ENCODE data around the gene EFNA4. TPM values are rescaled to one million over a fixed set of nuclear protein-coding genes. Genes with fewer than 3 reads are reported as not detected.

EFNA4 gene, protein sequence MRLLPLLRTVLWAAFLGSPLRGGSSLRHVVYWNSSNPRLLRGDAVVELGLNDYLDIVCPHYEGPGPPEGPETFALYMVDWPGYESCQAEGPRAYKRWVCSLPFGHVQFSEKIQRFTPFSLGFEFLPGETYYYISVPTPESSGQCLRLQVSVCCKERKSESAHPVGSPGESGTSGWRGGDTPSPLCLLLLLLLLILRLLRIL
- 10.5 to 14.3 TPM (median 12.2 TPM) in 5 replicates for total RNA-seq (2022; extraction: Qiagen RNA extraction)

DNA sequence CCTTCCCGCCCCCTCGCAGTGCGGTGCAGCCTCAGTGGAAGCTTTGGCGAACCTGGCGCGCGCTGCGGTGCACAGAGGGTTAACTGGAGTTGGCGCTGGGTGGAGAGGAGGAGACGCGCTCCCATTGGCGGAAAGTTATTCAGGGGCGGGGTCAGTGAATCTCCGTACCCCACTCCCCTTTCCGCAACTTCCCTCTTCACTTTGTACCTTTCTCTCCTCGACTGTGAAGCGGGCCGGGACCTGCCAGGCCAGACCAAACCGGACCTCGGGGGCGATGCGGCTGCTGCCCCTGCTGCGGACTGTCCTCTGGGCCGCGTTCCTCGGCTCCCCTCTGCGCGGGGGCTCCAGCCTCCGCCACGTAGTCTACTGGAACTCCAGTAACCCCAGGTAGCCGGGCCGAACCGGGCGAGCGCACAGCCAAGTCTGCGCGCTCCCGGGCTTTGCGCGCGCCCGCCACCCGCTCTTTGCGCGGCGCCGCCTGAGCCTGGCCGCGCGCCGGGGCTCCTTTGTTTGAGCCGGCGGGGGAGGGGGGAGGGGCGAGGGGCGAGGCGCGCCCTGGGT is at the start of gene EFNA4:
Gene EFNA4 (plus strand): TSS at position 191 of the 561 bp plus-strand sequence. CDS start 84 bp downstream, at position 275.

DNA sequence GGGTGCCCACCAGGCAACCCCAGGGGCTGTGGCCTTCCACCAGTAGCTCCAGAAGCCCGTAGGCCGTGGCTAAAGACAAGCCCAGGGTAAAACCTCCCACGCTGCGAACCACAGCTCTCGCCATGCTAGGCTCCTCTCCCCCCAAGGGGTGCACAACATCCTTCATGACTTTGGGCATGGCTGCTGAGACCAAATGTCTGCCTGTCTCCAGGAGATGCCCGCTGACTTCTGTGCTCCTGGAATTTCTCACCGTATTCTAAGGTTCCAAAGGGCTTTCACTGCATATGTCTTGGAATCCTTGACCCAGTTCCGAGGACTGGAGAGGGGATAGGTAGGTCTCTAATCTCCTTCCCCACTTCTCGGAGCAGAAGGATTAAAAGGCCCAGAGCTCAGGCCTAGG is 30.0 kb upstream of the EFNA4 start, which contains the start of the genes DCST1 and DCST2:
Gene DCST1 (plus strand): TSS at position 301 of the 400 bp plus-strand sequence. CDS start 213 bp downstream, outside the sequence.
Gene DCST2 (minus strand): TSS at position 258 of the 400 bp plus-strand sequence. CDS start 80 bp downstream, at position 178.

DNA sequence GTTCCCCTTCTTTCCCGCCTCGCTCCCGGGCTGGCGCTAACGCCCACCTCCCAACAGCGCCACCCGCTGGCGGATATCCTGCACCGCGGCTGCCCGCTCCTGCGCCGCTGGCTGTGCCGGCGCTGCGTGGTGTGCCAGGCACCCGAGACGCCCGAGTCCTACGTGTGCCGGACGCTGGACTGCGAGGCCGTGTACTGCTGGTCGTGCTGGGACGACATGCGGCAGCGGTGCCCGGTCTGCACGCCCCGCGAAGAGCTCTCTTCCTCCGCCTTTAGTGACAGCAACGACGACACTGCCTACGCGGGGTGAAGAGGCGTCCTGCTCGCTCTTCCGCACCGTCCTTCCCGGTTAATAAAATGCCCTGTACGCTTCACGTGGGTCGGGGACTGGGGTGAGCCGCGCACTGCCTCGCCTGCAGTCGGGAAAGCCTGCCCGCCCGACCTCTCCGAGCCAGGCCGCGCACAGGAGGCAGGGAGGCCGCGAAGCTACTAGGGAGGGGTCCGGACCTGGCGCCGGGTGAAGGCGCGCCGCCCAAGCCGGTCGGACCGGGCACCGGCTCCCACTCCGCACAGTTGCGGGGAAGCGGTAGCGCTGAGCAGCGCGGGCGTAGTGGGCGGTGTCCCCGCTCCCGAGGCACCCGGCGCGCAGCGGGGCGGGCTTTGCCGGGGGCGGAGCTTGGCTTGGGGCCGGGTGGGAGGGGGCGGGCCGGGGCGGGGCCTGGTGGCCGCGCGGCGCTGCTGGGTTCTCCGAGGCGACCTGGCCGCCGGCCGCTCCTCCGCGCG is 12.8 kb upstream of the EFNA4 start, which contains the start of gene ADAM15:
Gene ADAM15 (plus strand): TSS at position 757 of the 782 bp plus-strand sequence. CDS start 71 bp downstream, outside the sequence.

GRCh38 chr1:155078469-155079209 is 15.1 kb downstream of the EFNA4 start, which contains the start of gene EFNA3:
Gene EFNA3, plus strand, starts transcription at chr1:155078837. Its CDS starts 105 bp downstream, at chr1:155078942.

Other genes starting within 250 kb of the EFNA4 start
- 0.02 to 0.20 TPM (median 0.08 TPM) in 4 of 5 replicates, not detected in the other for gene KCNN3, start 193.5 kb upstream of the EFNA4 start, total RNA-seq (2022; extraction: Qiagen RNA extraction)
- 35.9 to 46.1 TPM (median 40.9 TPM) in 5 replicates for gene PMVK, start 127.0 kb upstream of the EFNA4 start, total RNA-seq (2022; extraction: Qiagen RNA extraction)
- 12.1 to 15.9 TPM (median 14.0 TPM) in 5 replicates for gene PBXIP1, start 107.6 kb upstream of the EFNA4 start, total RNA-seq (2022; extraction: Qiagen RNA extraction)
- 20.6 to 22.2 TPM (median 21.7 TPM) in 5 replicates for gene PYGO2, start 102.0 kb upstream of the EFNA4 start, total RNA-seq (2022; extraction: Qiagen RNA extraction)
- gene SHC1, start 93.0 kb upstream of the EFNA4 start, total RNA-seq (2022; extraction: Qiagen RNA extraction) = 184 to 234 TPM (median 215 TPM) in 5 replicates
- gene CKS1B, start 89.1 kb upstream of the EFNA4 start, total RNA-seq (2022; extraction: Qiagen RNA extraction) = 332 to 365 TPM (median 355 TPM) in 5 replicates
- 38.5 to 48.1 TPM (median 42.6 TPM) in 5 replicates for gene FLAD1, start 80.4 kb upstream of the EFNA4 start, total RNA-seq (2022; extraction: Qiagen RNA extraction)
- 0.34 TPM in 1 of 5 replicates, not detected in the others for gene LENEP, start 70.2 kb upstream of the EFNA4 start, total RNA-seq (2022; extraction: Qiagen RNA extraction)
- 35.3 to 53.7 TPM (median 47.9 TPM) in 5 replicates for gene ZBTB7B, start 60.9 kb upstream of the EFNA4 start, total RNA-seq (2022; extraction: Qiagen RNA extraction)
- gene DCST2, start 30.0 kb upstream of the EFNA4 start, total RNA-seq (2022; extraction: Qiagen RNA extraction) = 0.35 to 0.69 TPM (median 0.52 TPM) in 5 replicates
- not detected in 5 replicates for gene DCST1, start 29.9 kb upstream of the EFNA4 start, total RNA-seq (2022; extraction: Qiagen RNA extraction)
- gene ADAM15, start 12.4 kb upstream of the EFNA4 start, total RNA-seq (2022; extraction: Qiagen RNA extraction) = 70.7 to 109 TPM (median 98.7 TPM) in 5 replicates
- gene EFNA3, start 15.1 kb downstream of the EFNA4 start, total RNA-seq (2022; extraction: Qiagen RNA extraction) = 7.8 to 10.8 TPM (median 10.0 TPM) in 5 replicates
- 27.7 to 35.5 TPM (median 29.2 TPM) in 5 replicates for gene EFNA1, start 64.1 kb downstream of the EFNA4 start, total RNA-seq (2022; extraction: Qiagen RNA extraction)
- 31.2 to 37.9 TPM (median 34.9 TPM) in 5 replicates for gene SLC50A1, start 72.1 kb downstream of the EFNA4 start, total RNA-seq (2022; extraction: Qiagen RNA extraction)
- gene DPM3, start 76.8 kb downstream of the EFNA4 start, total RNA-seq (2022; extraction: Qiagen RNA extraction) = 67.0 to 104 TPM (median 99.3 TPM) in 5 replicates
- gene KRTCAP2, start 109.6 kb downstream of the EFNA4 start, total RNA-seq (2022; extraction: Qiagen RNA extraction) = 225 to 271 TPM (median 238 TPM) in 5 replicates
- gene TRIM46, start 110.1 kb downstream of the EFNA4 start, total RNA-seq (2022; extraction: Qiagen RNA extraction) = 1.8 to 3.3 TPM (median 2.4 TPM) in 5 replicates
- gene THBS3, start 144.2 kb downstream of the EFNA4 start, total RNA-seq (2022; extraction: Qiagen RNA extraction) = 6.9 to 10.1 TPM (median 8.9 TPM) in 5 replicates
- gene MTX1, start 145.0 kb downstream of the EFNA4 start, total RNA-seq (2022; extraction: Qiagen RNA extraction) = 67.9 to 77.0 TPM (median 73.4 TPM) in 5 replicates
- 27.1 to 36.5 TPM (median 33.7 TPM) in 5 replicates for gene ENTREP3, start 191.7 kb downstream of the EFNA4 start, total RNA-seq (2022; extraction: Qiagen RNA extraction)
- 105 to 138 TPM (median 121 TPM) in 5 replicates for gene SCAMP3, start 198.6 kb downstream of the EFNA4 start, total RNA-seq (2022; extraction: Qiagen RNA extraction)
- gene CLK2, start 209.8 kb downstream of the EFNA4 start, total RNA-seq (2022; extraction: Qiagen RNA extraction) = 20.9 to 32.8 TPM (median 24.4 TPM) in 5 replicates
- gene HCN3, start 213.7 kb downstream of the EFNA4 start, total RNA-seq (2022; extraction: Qiagen RNA extraction) = 4.0 to 6.8 TPM (median 4.6 TPM) in 5 replicates
- gene PKLR, start 237.7 kb downstream of the EFNA4 start, total RNA-seq (2022; extraction: Qiagen RNA extraction) = 0.04 to 0.10 TPM (median 0.04 TPM) in 3 of 5 replicates, not detected in the others
- gene FDPS, start 245.1 kb downstream of the EFNA4 start, total RNA-seq (2022; extraction: Qiagen RNA extraction) = 162 to 194 TPM (median 163 TPM) in 5 replicates

Data from A549 treated with Mapracorat at 1 μM for 4 hours (cell line).